ENCODE measurements around the gene MPV17L.
"Not testable (repeated sequence)": the region's sequence is repeated elsewhere in the genome, so short reads cannot be mapped to it uniquely, and the experiment has no call there.

MPV17L gene

GRCh38 chr16:15409476-15409875 lies 13.9 kb downstream of the MPV17L start:
- DNase-seq (ENCODE audit: low read depth): not testable (repeated sequence)

GRCh38 chr16:15415511-15415985 lies 20.0 kb downstream of the MPV17L start:
- DNase-seq (ENCODE audit: low read depth): no peak

GRCh38 chr16:15417197-15417596 lies 21.6 kb downstream of the MPV17L start:
- no peak for DNase-seq (ENCODE audit: low read depth)

GRCh38 chr16:15418206-15418605 lies 22.7 kb downstream of the MPV17L start:
- no peak for DNase-seq (ENCODE audit: low read depth)

- DNase-seq (ENCODE audit: low read depth): not testable (repeated sequence)
These were observed 26.1 kb downstream of the MPV17L start for GRCh38 chr16:15421696-15422095.

- DNase-seq (ENCODE audit: low read depth): no peak
These were observed 26.7 kb downstream of the MPV17L start for GRCh38 chr16:15422222-15422621.

GRCh38 chr16:15425861-15426260 lies 30.3 kb downstream of the MPV17L start:
- no peak for DNase-seq (ENCODE audit: low read depth)

- DNase-seq (ENCODE audit: low read depth): no peak
These were observed 31.2 kb downstream of the MPV17L start for GRCh38 chr16:15426796-15427195.

- DNase-seq (ENCODE audit: low read depth): peak; percentile 75
These were observed 32.2 kb downstream of the MPV17L start for GRCh38 chr16:15427648-15428239.

- not testable (repeated sequence) for DNase-seq (ENCODE audit: low read depth)
These were observed 35.3 kb downstream of the MPV17L start for GRCh38 chr16:15430884-15431283.

GRCh38 chr16:15434079-15434424 lies 38.5 kb downstream of the MPV17L start:
- DNase-seq (ENCODE audit: low read depth): no peak

- peak; percentile 63 for DNase-seq (ENCODE audit: low read depth)
These were observed 39.1 kb downstream of the MPV17L start, which contains the start of gene BMERB1 for GRCh38 chr16:15434425-15435215. Gene BMERB1, plus strand, starts transcription at chr16:15434588. Its CDS starts 66 bp downstream, at chr16:15434654.

- no peak for DNase-seq (ENCODE audit: low read depth)
These were observed 39.8 kb downstream of the MPV17L start for GRCh38 chr16:15435216-15435864.

- no peak for DNase-seq (ENCODE audit: low read depth)
These were observed 43.5 kb downstream of the MPV17L start for GRCh38 chr16:15439102-15439501.

- no peak for DNase-seq (ENCODE audit: low read depth)
These were observed 44.0 kb downstream of the MPV17L start for GRCh38 chr16:15439521-15439920.

GRCh38 chr16:15440852-15441251 lies 45.3 kb downstream of the MPV17L start:
- DNase-seq (ENCODE audit: low read depth): peak; percentile 34

- DNase-seq (ENCODE audit: low read depth): not testable (repeated sequence)
These were observed 46.6 kb downstream of the MPV17L start for GRCh38 chr16:15442140-15442539.

- no peak for DNase-seq (ENCODE audit: low read depth)
These were observed 48.2 kb downstream of the MPV17L start for GRCh38 chr16:15443753-15444152.

- DNase-seq (ENCODE audit: low read depth): no peak
These were observed 48.7 kb downstream of the MPV17L start for GRCh38 chr16:15444264-15444663.

GRCh38 chr16:15445450-15445849 lies 49.9 kb downstream of the MPV17L start:
- no peak for DNase-seq (ENCODE audit: low read depth)

- DNase-seq (ENCODE audit: low read depth): no peak
These were observed 51.3 kb downstream of the MPV17L start for GRCh38 chr16:15446901-15447300.

GRCh38 chr16:15450624-15451023 lies 55.1 kb downstream of the MPV17L start:
- DNase-seq (ENCODE audit: low read depth): no peak
